Transverse colon (tissue), 3 donors: ENCODE results near the gene ANTXR2.

ENCODE experiments used
- POLR2A ChIP-seq: fragments of 450-650 bp; IDR thresholded peaks from one replicate; pipeline ENCODE4 v1.6.1; 2016; ENCODE audit warnings: antibody characterized with exemption, mild to moderate bottlenecking, moderate library complexity
- TF ChIP-seq, protein P1 (sequence below), 5 experiments: fragments of 200-600 bp in 3 of 5; fragments of 450-650 bp in 2 of 5; sonication (generic) in 3 of 5; IDR thresholded peaks; 1 replicate in 2 of 5; 2 replicates in 3 of 5; pipeline ENCODE4 v1.5.1; 2016 to 2017; ENCODE audit warnings: antibody characterized with exemption in 5 of 5, inconsistent platforms in 3 of 5, mild to moderate bottlenecking in 2 of 5, moderate library complexity in 1 of 5

GRCh38 chr4:80069108-80069836 lies 3.8 kb downstream of the ANTXR2 start:
- TF ChIP-seq, protein P1, sequence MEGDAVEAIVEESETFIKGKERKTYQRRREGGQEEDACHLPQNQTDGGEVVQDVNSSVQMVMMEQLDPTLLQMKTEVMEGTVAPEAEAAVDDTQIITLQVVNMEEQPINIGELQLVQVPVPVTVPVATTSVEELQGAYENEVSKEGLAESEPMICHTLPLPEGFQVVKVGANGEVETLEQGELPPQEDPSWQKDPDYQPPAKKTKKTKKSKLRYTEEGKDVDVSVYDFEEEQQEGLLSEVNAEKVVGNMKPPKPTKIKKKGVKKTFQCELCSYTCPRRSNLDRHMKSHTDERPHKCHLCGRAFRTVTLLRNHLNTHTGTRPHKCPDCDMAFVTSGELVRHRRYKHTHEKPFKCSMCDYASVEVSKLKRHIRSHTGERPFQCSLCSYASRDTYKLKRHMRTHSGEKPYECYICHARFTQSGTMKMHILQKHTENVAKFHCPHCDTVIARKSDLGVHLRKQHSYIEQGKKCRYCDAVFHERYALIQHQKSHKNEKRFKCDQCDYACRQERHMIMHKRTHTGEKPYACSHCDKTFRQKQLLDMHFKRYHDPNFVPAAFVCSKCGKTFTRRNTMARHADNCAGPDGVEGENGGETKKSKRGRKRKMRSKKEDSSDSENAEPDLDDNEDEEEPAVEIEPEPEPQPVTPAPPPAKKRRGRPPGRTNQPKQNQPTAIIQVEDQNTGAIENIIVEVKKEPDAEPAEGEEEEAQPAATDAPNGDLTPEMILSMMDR (IDR thresholded peaks at IDR 0.05), result no peak
- no peak for TF ChIP-seq POLR2A
